Kidney tubule cell (primary cell): ENCODE measurements around the gene CCDC121.

Experiments
- DNase-seq: peaks from one replicate; pipeline ENCODE4 v3.0.0-alpha.2; 2018; ENCODE audit warnings: low spot score

The CCDC121 gene, protein sequence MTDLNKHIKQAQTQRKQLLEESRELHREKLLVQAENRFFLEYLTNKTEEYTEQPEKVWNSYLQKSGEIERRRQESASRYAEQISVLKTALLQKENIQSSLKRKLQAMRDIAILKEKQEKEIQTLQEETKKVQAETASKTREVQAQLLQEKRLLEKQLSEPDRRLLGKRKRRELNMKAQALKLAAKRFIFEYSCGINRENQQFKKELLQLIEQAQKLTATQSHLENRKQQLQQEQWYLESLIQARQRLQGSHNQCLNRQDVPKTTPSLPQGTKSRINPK

DNA sequence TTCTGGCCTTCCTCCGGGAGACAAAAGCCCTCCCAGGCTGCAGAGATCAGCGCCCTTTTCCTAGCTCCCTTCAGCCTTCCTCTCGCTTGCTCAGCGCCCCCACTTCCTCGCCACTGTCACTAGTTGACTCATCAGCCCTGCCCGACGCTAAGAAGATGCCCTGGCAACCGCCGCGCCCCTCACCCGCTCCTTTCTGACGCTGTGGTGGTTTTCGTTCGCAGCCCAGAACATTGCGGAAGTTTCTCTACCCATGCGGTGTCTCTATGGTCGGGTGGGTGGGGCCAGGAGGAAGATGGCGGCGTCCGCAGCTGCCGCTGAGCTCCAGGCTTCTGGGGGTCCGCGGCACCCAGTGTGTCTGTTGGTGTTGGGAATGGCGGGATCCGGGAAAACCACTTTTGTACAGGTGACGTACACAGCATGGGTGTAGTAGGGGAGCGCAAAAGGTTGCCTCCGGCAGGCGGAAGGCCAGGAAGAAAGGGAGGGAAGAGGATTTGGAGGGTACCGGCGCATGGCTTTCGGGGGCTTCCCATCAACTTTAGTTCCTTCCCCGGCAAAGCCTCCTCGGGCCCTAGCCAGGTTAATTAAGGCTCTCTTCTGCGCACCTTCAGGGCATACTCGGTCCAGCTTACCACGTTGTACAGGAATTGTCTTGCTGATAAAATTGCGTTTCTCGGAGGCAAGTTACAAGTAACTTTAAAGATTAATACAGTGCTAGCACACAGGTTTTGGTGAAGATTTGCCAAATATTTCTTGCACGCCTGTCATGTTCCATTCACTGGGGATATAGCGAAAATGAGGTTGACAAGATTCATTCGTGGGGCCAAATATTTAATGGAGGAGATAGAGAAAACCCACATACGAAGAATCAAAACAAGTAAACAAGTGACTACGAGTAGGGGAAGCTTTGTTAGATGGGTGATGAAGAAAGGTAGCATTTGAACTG lies at the start of gene CCDC121, which contains the start of gene GPN1:
CCDC121 (minus strand) TSS at position 246 of the 943 bp plus-strand sequence. CDS start 1,213 bp downstream, outside the sequence.
GPN1 (plus strand) TSS at position 284 of the 943 bp plus-strand sequence; CDS start at position 293, 9 bp downstream.
- peak; percentile 97 for DNase-seq

DNA sequence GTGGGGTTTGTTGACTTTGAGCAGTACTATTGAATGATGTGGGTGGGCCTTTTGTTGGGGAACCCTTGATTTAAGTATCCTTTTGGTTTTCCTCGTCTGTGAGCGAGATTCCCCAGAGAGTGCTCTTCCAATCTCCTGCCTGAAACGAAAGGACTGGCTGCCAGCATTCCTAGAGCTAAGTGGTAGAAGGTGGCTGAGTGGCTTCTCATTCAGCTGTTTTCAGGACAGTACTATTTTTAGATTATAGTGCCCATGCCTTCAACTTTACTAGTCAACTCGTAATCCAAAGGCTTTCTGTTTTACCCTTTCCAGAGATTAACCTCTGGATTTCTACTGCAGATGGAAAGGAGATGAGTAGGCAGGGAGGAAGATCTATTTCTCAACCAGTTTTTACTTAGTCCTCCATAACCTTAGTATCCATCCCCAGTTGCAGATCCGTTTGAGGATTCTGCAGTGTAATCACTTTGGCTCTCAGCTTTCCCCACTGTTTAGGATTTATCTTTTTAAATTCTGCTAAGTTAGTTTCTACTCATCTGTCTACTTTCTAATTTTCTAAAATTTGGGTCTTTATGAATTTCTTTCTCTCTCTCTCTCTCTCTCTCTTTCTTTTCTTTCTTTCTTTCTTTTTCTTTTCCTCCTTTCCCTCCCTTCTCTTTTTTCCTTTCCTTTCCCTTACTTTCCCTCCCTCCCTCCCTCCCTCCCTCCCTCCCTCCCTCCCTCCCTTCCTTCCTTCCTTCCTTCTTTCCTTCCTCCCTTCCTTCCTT lies 44.1 kb upstream of the CCDC121 start:
- DNase-seq, result no peak

DNA sequence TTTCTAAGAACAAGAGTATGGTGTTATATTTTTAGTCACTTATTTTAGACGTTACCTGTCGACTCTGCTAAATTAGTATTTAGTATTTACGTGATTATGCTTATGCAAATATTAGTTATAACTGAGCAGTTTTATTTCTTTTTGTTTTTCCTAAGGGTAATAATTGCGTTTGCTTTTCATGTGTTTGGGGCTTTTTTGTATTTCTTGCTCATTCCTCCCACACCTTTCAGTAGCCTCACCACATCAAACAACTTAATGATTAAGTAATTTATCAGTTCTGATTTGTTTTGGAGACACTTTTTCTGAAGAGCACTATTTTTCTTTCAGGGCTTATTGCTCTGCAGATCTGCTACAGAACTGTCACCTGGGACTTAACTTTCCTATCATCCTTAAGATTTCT lies 42.4 kb upstream of the CCDC121 start:
- DNase-seq, result no peak

DNA sequence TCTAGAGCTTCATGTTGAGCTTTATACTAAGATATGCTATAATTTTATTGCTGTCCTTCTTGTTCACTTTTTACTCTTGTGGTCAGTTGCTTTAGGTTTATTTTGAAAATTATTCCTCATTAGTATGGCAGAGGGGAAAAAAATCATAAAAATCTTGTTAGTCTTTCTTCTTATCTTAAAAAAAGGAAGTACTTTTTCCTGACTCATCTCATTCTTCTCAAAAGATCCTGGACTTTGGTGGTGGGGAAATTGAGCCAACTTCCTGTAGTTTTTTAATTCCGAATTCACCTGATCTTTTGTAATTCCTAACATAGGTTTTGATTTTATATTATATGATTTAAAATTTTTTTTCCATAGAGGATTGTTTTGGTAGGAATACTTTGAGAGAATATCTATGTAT lies 38.6 kb upstream of the CCDC121 start:
- no peak for DNase-seq

DNA sequence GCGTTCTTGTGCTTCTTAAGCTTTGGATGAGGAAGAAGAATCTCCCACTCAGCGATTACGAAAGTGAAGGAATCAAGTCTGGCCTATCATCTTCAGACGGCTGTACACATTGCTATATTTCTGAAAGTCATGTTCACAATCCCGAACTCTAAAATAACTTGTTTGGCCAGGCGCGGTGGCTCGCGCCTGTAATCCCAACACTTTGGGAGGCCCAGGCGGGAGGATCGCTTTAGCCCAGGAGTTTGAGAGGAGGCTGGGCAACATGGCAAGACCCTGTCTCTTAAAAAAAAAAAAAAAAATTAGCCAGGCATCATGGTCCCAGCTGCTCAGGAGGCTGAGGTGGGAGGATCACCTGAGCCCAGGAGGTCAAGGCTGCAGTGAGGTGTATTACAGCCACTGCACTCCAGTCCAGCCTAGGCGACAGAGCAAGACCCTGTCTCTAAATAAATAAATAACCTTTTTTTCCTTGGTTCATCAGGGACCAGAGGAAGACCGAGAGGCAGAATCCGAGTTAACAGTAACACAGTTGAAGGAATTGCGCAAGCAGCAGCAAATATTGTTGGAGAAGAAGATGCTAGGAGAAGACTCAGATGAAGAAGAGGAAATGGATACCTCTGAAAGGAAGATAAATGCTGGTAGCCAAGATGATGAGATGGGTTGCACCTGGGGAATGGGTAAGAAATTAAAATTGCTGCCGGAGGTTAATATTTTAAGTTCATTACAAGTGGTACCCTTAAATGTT lies 36.0 kb upstream of the CCDC121 start:
- no peak for DNase-seq

DNA sequence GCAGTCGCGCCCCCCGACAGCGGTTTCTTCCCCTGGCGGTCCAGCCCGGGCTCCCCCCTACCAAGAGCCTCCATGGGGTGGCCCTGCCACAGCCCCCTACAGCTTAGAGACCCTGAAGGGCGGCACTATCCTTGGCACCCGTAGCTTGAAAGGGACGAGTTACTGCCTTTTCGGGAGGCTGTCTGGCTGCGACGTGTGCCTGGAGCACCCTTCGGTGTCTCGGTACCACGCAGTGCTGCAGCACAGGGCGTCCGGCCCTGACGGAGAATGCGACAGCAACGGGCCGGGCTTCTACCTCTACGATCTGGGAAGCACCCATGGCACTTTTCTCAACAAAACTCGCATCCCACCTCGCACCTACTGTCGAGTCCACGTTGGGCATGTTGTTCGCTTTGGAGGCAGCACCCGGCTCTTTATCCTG lies 35.4 kb upstream of the CCDC121 start:
- DNase-seq, result peak; percentile 9

DNA sequence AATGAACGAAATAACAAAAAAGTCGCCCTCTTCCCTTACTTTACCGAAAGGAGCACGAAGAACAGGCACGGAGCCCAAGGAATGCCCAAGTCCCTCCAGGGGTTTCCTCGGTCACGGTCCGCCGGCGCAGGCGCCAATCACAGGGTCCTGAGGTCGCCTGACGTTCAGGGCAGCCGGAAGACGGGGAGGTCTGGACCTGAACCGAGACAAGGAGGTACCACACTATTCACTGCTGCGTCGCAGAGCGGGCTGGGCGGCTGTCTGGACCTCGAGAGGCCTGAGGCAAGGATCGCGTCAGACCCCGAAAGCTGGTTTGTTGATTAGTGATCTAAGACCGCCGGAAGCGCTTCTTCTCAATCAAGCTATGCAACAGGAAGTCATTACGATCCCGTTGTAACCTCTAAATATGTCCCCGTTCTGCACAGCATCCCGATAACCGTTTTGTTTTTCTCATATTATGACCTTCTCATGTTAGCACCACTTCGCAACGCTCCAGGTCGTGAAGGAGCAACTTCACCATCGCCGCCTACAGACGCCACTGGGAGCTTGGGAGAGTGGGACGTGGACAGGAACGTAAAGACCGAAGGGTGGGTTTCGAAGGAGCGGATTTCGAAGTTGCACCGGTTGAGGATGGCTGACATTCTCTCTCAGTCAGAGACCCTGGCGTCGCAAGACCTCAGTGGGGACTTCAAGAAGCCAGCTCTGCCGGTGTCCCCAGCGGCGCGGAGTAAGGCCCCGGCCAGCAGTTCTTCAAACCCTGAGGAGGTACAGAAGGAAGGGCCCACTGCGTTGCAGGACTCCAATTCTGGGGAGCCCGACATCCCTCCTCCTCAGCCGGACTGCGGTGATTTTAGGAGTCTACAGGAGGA lies 34.7 kb upstream of the CCDC121 start, which contains the start of the genes SLC4A1AP and SUPT7L:
SLC4A1AP (plus strand) TSS at position 605 of the 869 bp plus-strand sequence; CDS start at position 631, 26 bp downstream.
SUPT7L (minus strand) TSS at position 330 of the 869 bp plus-strand sequence. CDS start 1,422 bp downstream, outside the sequence.
- peak; percentile 85 for DNase-seq

DNA sequence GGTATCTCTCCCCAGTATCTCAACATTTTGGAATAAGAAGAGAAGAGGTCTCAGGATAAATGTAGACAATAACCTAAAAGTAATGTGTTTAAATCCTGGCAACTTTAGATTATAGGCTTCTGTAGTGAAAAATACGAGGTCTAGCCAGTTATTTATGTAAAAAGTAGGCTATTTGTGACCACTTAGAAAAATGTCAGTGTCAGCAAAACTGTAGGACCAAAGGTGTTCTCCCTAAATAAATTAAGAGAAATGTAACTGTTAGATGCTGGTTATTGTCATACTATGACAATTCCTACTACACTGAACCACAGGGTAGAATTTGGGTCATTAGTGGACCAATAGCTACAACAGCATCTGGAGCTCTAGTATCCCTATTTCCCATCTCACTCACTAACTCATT lies 32.6 kb upstream of the CCDC121 start:
- DNase-seq, result no peak

DNA sequence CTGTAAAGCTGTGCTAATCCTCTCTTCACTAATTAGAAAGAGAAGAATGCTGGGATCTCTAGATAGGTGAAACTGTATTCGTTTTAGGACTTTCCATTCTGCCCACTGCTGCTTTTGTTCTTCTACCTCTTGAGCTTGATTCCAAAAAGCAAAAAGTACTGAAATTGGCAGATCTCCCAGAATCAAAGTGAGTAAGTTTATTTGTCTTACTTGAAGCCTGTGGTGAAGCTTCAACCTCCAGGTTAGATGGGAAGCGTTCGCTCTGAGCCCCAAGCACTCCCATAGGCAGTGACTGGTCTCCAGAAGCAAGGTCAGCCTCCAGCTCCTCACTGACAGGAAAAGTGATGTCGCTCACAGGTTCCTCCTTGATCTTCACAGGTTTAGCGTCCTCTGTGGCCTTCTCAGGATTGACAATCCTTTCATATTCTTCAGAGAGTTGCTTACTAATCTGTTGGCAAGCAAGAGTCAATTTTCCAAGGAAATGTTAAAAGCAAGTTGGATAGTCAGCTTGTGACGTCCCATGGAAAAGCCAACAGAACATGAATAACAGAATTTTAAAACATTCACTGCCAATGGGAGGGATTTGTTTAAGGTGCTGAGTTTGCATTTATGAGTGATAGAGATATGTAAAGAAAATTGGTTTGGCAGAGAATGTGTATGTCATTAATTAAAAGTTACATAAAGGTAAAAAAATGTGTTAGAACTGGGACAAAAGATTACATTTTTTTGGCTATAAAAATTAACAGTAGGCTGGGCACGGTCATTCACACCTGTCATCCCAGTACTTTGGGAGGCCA lies 26.5 kb upstream of the CCDC121 start:
- peak; percentile 38 for DNase-seq

DNA sequence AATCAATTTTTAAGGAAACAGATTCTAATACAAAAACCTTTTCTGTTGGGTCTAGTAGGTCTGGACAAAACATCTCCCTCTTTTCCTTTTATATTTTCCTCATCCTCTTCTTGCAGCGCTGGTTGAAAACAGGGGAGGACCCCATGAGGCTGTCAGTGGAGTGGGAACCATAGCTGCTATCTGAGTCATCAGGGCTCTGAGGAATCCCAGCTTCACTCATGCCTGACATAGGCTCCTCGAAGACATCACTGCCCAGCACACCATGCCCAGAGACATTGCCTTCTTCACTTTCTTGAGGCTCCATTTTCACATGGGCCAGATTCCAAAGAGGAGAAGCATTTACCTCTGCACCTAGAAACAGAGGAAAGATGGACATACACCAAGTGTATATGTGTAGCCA lies 24.6 kb upstream of the CCDC121 start:
- peak; percentile 83 for DNase-seq

DNA sequence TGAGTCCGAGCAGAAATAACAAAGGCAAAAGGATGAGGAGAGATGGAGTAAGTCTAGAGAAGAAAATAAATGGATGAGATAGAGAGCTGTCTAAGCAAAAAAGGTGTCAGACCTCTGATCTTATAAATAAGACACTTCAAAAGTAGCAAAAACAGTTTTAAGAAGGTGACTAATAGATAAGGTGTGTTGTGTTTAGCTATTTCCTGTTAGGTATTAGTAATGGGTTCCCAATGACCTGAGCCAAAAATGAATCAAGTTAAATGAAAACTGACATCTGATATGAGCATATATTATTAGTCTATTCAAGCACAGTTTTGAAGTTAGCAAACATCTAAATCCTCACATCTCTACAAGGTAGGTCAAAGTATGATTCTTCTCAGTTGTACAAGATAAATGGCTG lies 24.0 kb upstream of the CCDC121 start:
- DNase-seq, result peak; percentile 36

DNA sequence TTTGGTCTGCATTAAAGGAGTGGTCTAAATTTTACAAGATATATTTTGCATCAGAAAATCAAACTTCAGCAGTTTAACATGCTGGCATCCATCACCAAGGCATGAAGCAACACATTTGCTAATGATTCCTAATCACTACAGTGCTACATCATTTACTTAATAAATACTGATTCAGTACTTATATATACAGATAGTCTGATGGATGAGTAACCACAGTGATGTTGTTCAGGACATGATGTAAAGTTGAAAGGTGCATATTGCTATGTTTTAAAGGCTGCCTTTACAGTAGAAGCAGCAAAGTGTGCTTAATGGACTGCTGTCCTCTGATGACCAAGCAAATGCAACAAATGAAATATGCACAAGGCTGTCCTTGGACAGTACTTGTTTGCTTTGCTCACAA lies 23.5 kb upstream of the CCDC121 start:
- peak; percentile 6 for DNase-seq

DNA sequence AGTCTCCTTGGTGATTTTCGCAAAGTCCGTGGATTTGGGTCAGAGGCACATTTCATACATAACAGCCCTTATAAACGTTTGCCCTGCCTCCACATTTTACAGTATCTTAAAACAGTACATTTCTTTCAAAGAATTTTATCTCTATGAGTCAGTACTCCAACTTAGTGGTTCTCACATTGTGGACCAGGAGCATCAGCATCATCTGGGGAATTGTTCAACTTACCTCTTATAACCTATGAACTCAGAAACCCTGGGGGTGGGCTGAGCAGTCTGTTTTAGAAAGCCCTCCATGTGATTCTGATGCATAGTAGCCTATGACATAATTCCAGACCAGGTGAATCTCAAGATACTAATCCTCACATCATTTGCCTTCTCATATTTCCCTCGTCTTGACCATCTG lies 22.2 kb upstream of the CCDC121 start:
- no peak for DNase-seq

DNA sequence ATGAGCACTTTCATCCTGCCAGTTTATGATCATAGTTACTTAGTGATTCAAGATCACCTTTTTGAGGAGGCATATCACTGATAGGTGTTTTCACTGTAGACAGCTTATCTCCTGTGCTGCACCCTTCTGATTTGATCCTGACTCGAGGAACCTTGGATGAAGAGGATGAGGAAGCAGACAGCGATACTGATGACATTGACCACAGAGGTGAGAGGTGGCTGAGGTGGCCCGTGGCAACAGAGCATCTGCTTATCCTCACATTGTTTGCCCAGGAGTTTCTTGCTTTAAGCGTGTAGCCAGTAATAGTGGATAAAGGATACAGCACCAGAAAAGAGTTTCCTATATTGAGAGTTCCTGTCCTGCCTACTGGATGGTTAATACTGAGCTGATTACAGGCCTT lies 18.9 kb upstream of the CCDC121 start:
- no peak for DNase-seq

DNA sequence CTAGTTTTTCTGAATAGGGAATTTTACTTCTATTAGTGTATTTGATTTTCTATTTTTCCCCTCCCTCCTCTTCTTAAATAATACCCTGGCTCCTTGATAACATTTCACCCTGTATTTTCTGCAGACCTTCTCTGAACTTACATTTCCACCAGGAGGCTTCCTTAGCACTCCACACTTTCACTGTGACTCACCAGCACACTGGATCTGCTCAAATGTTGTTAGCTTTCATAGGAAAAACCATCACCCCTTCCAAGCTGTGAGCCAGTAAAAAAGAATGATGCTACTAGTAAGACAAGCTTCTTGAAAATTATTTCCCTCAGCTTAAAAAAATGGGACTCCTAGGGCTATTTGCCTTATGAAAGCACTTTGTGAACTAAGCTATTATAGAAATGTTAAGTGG lies 18.5 kb upstream of the CCDC121 start:
- DNase-seq, result peak; percentile 25

DNA sequence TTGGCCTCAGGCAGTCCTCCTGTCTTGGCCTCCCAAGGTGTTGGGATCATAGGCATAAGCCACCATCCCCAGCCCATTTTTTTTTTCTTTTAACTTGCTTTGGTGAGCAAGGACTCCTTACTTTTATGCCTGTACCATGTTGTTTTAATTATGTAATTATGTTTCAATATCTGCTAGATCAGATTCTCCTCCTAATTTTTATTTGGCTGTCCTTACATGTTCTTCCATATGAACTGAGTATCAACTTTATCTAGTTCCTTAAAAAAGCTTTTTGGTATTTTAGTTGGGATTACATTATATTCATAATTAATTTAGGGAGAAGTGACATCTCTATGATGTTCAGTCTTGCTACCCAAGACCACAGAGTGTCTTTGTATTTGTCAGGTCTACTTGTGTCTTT lies 16.4 kb upstream of the CCDC121 start:
- no peak for DNase-seq

DNA sequence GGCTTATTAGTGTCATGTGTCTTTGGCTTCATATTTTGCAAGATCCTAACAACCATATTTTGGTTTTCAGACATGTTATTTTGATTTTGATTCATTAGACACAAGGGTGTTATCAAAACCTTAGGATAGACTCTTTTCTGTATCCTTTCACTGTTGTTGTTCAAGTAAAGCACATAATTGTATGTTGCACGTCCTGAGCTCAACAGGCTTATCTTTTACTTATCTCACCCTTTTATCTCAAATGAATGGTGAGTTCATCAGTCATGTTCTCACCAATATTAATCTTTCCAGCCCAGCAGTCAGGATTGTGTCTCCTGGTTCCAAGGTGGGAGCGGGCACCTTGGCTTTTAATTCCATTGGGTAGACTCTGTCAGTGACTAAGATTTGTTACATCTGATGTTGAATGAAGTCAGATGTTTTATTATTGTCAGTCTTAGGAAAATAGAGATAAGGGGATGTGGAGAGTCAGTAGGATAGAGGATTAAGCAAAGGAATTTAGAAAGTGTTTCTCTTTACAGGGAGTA lies 12.0 kb upstream of the CCDC121 start:
- DNase-seq, result no peak

DNA sequence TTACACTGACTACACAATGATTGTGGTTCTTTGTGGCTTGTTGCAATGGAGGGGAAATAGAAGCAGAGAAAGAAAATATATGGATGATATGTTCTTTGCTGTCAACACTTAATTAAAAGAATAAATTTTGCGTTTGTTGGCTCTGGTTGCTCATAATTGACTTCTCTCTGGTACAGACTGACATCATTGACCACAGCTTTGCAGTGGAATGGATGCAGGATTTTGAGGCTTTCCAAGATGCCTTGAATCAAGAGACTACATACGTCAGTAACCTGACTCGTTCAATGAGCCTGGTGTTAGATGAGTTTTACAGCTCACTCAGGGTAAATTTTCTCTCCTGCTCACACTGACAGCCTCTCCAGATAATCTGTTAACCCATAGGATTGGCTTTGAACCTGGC lies 9.9 kb upstream of the CCDC121 start:
- peak; percentile 68 for DNase-seq

DNA sequence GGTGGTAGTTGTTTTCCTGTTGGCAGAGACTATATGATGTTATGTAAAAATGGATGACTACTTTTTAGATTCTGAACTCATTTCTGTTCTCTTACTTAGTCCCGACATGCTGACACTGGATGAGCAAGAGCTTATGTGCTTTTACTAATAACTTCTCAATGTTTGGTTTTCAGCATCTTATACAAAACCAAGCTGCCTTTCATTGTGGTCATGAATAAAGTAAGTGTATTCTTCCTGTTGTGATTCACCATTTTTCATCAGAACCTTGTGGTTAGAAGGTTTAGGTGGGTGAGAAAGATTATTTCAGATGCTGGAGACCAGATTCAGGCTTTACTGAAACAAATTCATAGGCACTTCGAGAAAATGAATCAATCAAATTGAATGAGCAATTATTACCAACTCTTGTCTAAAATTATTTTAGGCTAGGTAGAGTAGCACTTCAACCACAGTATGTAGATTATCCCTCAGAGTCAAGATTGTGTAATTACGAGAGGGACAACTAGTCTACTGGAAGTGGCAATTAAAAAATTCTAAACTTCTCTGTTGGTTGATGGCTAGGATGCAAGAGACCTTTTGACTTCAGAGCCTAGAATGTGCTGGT lies 9.3 kb upstream of the CCDC121 start:
- DNase-seq, result peak; percentile 88
